HG03354 (cell line): ENCODE measurements around the gene EXOSC5.
"Not testable (repeated sequence)": the region's sequence is repeated elsewhere in the genome, so short reads cannot be mapped to it uniquely, and the experiment has no call there.

Experiments
- ATAC-seq: cut with Tn5 transposase; IDR thresholded peaks from one replicate; pipeline ENCODE4 v1.9.1; 2021; ENCODE audit warnings: mild to moderate bottlenecking; ENCODE audit not compliant: unreplicated experiment, poor library complexity, severe bottlenecking

The EXOSC5 gene

GRCh38 chr19:41409288-41409687, 12.1 kb upstream of the EXOSC5 start:
- no peak for ATAC-seq

GRCh38 chr19:41408846-41409245, 11.7 kb upstream of the EXOSC5 start:
- ATAC-seq: not testable (repeated sequence)

- no peak for ATAC-seq
These were observed 11.1 kb upstream of the EXOSC5 start for GRCh38 chr19:41408256-41408655.

GRCh38 chr19:41407271-41407670, 10.1 kb upstream of the EXOSC5 start:
- ATAC-seq: no peak

GRCh38 chr19:41405776-41406175, 8.6 kb upstream of the EXOSC5 start:
- no peak for ATAC-seq

GRCh38 chr19:41403181-41403970, 6.2 kb upstream of the EXOSC5 start:
- ATAC-seq: no peak

- no peak for ATAC-seq
These were observed 4.9 kb upstream of the EXOSC5 start for GRCh38 chr19:41402010-41402409.

- no peak for ATAC-seq
These were observed 4.3 kb upstream of the EXOSC5 start for GRCh38 chr19:41401483-41401882.

- ATAC-seq: no peak
These were observed 2.4 kb upstream of the EXOSC5 start for GRCh38 chr19:41399525-41399924.

GRCh38 chr19:41399091-41399490, 1.9 kb upstream of the EXOSC5 start:
- ATAC-seq: no peak

GRCh38 chr19:41398598-41398997, 1.4 kb upstream of the EXOSC5 start:
- no peak for ATAC-seq

- no peak for ATAC-seq
These were observed 875 bp upstream of the EXOSC5 start for GRCh38 chr19:41398050-41398418.

GRCh38 chr19:41395355-41395754, 1.8 kb downstream of the EXOSC5 start:
- ATAC-seq: no peak

GRCh38 chr19:41392775-41393174, 4.4 kb downstream of the EXOSC5 start:
- no peak for ATAC-seq

GRCh38 chr19:41391618-41392017, 5.5 kb downstream of the EXOSC5 start:
- no peak for ATAC-seq

- no peak for ATAC-seq
These were observed 10.7 kb downstream of the EXOSC5 start for GRCh38 chr19:41386442-41386841.

- ATAC-seq: no peak
These were observed 12.8 kb downstream of the EXOSC5 start for GRCh38 chr19:41384351-41384750.

GRCh38 chr19:41381536-41381935, 15.6 kb downstream of the EXOSC5 start:
- not testable (repeated sequence) for ATAC-seq

GRCh38 chr19:41377977-41378709, 19.0 kb downstream of the EXOSC5 start:
- peak; percentile 79 for ATAC-seq

GRCh38 chr19:41376998-41377365, 20.2 kb downstream of the EXOSC5 start:
- ATAC-seq: no peak

- ATAC-seq: no peak
These were observed 20.7 kb downstream of the EXOSC5 start, which contains the start of gene TMEM91 for GRCh38 chr19:41376241-41376997. Gene TMEM91 (plus strand): TSS chr19:41376533. CDS start chr19:41378310, 1,777 bp downstream.
